GM12891 (cell line): Measurements from ENCODE around the gene TMEM143.

Experiments used
- PAX5 ChIP-seq: IDR thresholded peaks from 2 replicates; pipeline ENCODE4 v1.6.1; 2011; ENCODE audit warnings: low read length, moderate library complexity, mild to moderate bottlenecking; ENCODE audit not compliant: insufficient read depth, severe bottlenecking
- POLR2A ChIP-seq: IDR thresholded peaks from 2 replicates; pipeline ENCODE4 v1.6.1; 2011; ENCODE audit warnings: low read depth, low read length, control low read depth
- POLR2AphosphoS5 ChIP-seq: IDR thresholded peaks from 2 replicates; pipeline ENCODE4 v1.6.1; 2011; ENCODE audit warnings: low read depth, low read length, control low read depth
- POU2F2 ChIP-seq: IDR thresholded peaks from 2 replicates; pipeline ENCODE4 v1.6.1; 2011; ENCODE audit warnings: low read depth, mild to moderate bottlenecking, control low read depth, low read length, moderate library complexity
- SPI1 ChIP-seq: IDR thresholded peaks from 2 replicates; pipeline ENCODE4 v1.6.1; 2011; ENCODE audit warnings: low read depth, low read length, control low read depth
- TAF1 ChIP-seq: IDR thresholded peaks from 2 replicates; pipeline ENCODE4 v1.6.1; 2011; ENCODE audit warnings: low read depth, low read length, control low read depth

DNA sequence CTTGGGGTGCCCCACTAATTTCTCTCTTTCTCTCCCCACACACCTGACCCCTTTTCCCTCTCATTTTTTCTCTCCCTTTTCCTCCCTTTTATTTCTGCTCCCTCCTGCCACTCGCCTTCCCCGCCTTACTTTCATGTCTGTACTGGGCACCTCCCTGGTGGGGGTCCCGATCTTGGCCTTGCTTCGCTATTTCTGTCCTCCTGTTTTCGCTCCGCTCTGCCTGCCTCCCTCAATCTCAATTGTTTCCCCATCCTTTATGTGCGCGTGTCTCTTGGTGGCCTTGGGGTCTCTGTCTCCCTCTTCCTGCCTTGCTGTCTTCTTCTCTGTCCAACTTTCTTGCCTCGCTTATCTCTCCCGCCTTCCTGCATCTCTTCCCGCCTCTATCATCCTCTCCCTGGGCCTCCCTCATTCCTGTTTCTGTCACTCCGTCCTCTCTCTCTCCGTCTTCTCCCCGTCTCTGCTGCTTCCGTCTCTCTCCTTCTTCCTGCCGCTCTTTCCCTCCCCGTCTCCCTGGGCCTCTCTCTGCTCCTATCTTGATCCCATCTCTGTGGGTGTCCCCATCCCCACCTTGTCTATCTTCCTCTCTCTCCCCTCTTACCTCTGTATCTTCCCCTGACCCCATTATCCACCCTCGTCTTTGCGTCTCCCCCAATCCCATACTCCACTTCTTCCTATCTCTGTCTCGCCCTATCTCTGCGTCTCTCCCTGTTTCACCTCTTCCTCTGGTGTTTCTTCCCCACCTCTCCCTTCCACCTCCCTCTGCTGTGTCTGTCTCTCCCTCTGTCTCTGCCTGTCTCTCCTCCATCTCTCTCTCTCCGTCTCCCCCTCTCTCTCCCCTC, 33.7 kb upstream of the TMEM143 start:
- no peak for TF ChIP-seq POLR2A
- no peak for TF ChIP-seq POLR2AphosphoS5
- no peak for TF ChIP-seq TAF1
- TF ChIP-seq POU2F2: no peak
- TF ChIP-seq PAX5: no peak
- no peak for TF ChIP-seq SPI1
